HepG2 (cell line): ENCODE measurements around the gene EIF4E. TPM values are rescaled to one million over a fixed set of nuclear protein-coding genes. Genes with fewer than 3 reads are reported as not detected.

Experiments used
- ATAC-seq: fragments of 200-7000 bp; cut with Tn5 transposase; 3 replicates; pipeline ENCODE4 v1.9.1; 2020; ENCODE audit warnings: mild to moderate bottlenecking, moderate library complexity
- BruUV-seq: library from RNA; stranded (reverse); fragments of 400-500 nt; replicated peaks from 2 replicates; lab custom pipeline; 2021; lab: Mats Ljungman, UMichigan
- CTCF ChIA-PET: fragments of 300-600 bp; formaldehyde crosslinking; extraction: SDS; loops from one replicate; lab custom pipeline; 2021; ENCODE audit warnings: low total read pairs, inconsistent platforms, low intra/inter-chr PET ratio; lab: Yijun Ruan, JAX
- POLR2A ChIA-PET: fragments of 350-600 bp; sonication (Branson Sonifier 250); formaldehyde crosslinking; loops from one replicate; lab custom pipeline; 2020; ENCODE audit warnings: antibody characterized with exemption, inconsistent platforms; lab: Yijun Ruan, JAX
- DNase-seq: peaks from one replicate; pipeline ENCODE4 v3.0.0-alpha.2; 2015; ENCODE audit warnings: low spot score
- FAIRE-seq: peaks from 3 replicates; lab custom pipeline; 2011; peaks lifted over from hg19 to GRCh38; lab: Jason Lieb, UNC
- H2AFZ ChIP-seq: one replicate; pipeline ENCODE4 v1.6.1; 2011; ENCODE audit warnings: low read length, inconsistent platforms
- H3K27ac ChIP-seq: fragments of 300-600 bp; 3 replicates; pipeline ENCODE4 v1.8.0; 2011; ENCODE audit warnings: mixed run types, mild to moderate bottlenecking, mixed read lengths, low read length, inconsistent platforms; ENCODE audit not compliant: insufficient read depth; ENCODE audit errors: extremely low read length
- H3K27me3 ChIP-seq, 2 experiments: fragments of 200-600 bp in 1 of 2; 2 replicates in 1 of 2; 3 replicates in 1 of 2; pipeline versions ENCODE4 v1.6.0 to v1.8.0; 2011; ENCODE audit warnings: low read length in 2 of 2, mild to moderate bottlenecking in 2 of 2, moderate library complexity in 2 of 2, inconsistent platforms in 1 of 2; ENCODE audit not compliant: insufficient read depth in 2 of 2, control insufficient read depth in 1 of 2
- H3K36me3 ChIP-seq, 2 experiments: fragments of 200-600 bp in 1 of 2; replicated peaks in 1 of 2; 2 replicates in 1 of 2; 3 replicates in 1 of 2; pipeline versions ENCODE4 v1.5.1 to v1.8.0; 2011; ENCODE audit warnings: low read length in 2 of 2, inconsistent platforms in 1 of 2; ENCODE audit not compliant: insufficient read depth in 2 of 2, control insufficient read depth in 1 of 2
- H3K4me1 ChIP-seq: 2 replicates; pipeline ENCODE4 v1.5.1; 2012; ENCODE audit warnings: low read length, inconsistent platforms; ENCODE audit not compliant: insufficient read depth
- H3K4me2 ChIP-seq: 2 replicates; pipeline ENCODE4 v1.6.0; 2011; ENCODE audit warnings: low read depth, low read length, inconsistent platforms
- H3K4me3 ChIP-seq, 3 experiments: fragments of 200-600 bp in 1 of 3; sonication (generic), shearing (Covaris generic) in 1 of 3; replicated peaks in 1 of 3; 2 replicates each; pipeline ENCODE4 v1.5.1; 2011 to 2016; ENCODE audit warnings: low read length in 3 of 3, inconsistent platforms in 2 of 3, low read depth in 2 of 3, mild to moderate bottlenecking in 2 of 3, control low read depth in 1 of 3, mixed read lengths in 1 of 3; ENCODE audit not compliant: insufficient read depth in 1 of 3
- H3K79me2 ChIP-seq: one replicate; pipeline ENCODE4 v1.6.1; 2011; ENCODE audit warnings: low read length, inconsistent platforms; ENCODE audit not compliant: insufficient read depth
- H3K9ac ChIP-seq: 2 replicates; pipeline ENCODE4 v1.6.0; 2011; ENCODE audit warnings: mild to moderate bottlenecking, low read depth, low read length, inconsistent platforms; ENCODE audit not compliant: insufficient read depth
- H3K9me3 ChIP-seq: 2 replicates; pipeline ENCODE4 v1.5.1; 2012; ENCODE audit warnings: mild to moderate bottlenecking, low read length
- H4K20me1 ChIP-seq: 2 replicates; pipeline ENCODE4 v1.6.0; 2011; ENCODE audit warnings: inconsistent platforms, mild to moderate bottlenecking, low read length, moderate library complexity; ENCODE audit not compliant: insufficient read depth
- AGO1 ChIP-seq: fragments of 200-400 bp; formaldehyde crosslinking; IDR thresholded peaks from 2 replicates; pipeline ENCODE4 v1.6.1; 2017; ENCODE audit warnings: mild to moderate bottlenecking, low read depth, low read length, moderate library complexity; ENCODE audit not compliant: poor library complexity, severe bottlenecking
- CENPBD1 ChIP-seq: sonication (generic); formaldehyde crosslinking; IDR thresholded peaks from 2 replicates; pipeline ENCODE4 v1.8.0; 2022; ENCODE audit warnings: missing genetic modification reagents, low read depth, mild to moderate bottlenecking, borderline replicate concordance
- DNMT3B ChIP-seq: conservative IDR thresholded peaks from 2 replicates; pipeline ENCODE4 v1.6.1; 2016; ENCODE audit warnings: missing biosample characterization, control low read depth
- HNRNPUL1 ChIP-seq: fragments of 200-400 bp; formaldehyde crosslinking; IDR thresholded peaks from 2 replicates; pipeline ENCODE4 v1.6.1; 2017; ENCODE audit warnings: low read depth, mild to moderate bottlenecking, low read length, moderate library complexity
- KDM6A ChIP-seq: IDR thresholded peaks from 2 replicates; pipeline ENCODE4 v1.6.1; 2016; ENCODE audit warnings: low read depth
- NFIB ChIP-seq: sonication (generic); formaldehyde crosslinking; IDR thresholded peaks from 2 replicates; pipeline ENCODE4 v1.9.0; 2021; ENCODE audit warnings: missing genetic modification reagents, mild to moderate bottlenecking, borderline replicate concordance
- NFRKB ChIP-seq: fragments of 450-650 bp; IDR thresholded peaks from 2 replicates; pipeline ENCODE4 v1.6.1; 2017
- PHB2 ChIP-seq: fragments of 450-650 bp; IDR thresholded peaks from 2 replicates; pipeline ENCODE4 v1.6.1; 2018; ENCODE audit not compliant: partially characterized antibody
- SKI ChIP-seq: fragments of 450-650 bp; IDR thresholded peaks from one replicate; pipeline ENCODE4 v1.6.1; 2018; ENCODE audit warnings: mild to moderate bottlenecking; ENCODE audit not compliant: partially characterized antibody
- SRF ChIP-seq: IDR thresholded peaks from 2 replicates; pipeline ENCODE4 v1.6.1; 2011; ENCODE audit warnings: mild to moderate bottlenecking, low read depth, low read length, moderate library complexity
- TAF1 ChIP-seq: sonication (generic); formaldehyde crosslinking; IDR thresholded peaks from 2 replicates; pipeline ENCODE4 v1.4.0; 2020; ENCODE audit warnings: missing genetic modification reagents
- ZBTB38 ChIP-seq: sonication (generic); formaldehyde crosslinking; IDR thresholded peaks from 2 replicates; pipeline ENCODE4 v1.5.1; 2020; ENCODE audit warnings: mild to moderate bottlenecking, missing genetic modification reagents
- ZNF292 ChIP-seq: sonication (generic); formaldehyde crosslinking; IDR thresholded peaks from 2 replicates; pipeline ENCODE4 v1.8.1; 2022; ENCODE audit warnings: mild to moderate bottlenecking, low read depth, missing genetic modification reagents, borderline replicate concordance
- ZNF431 ChIP-seq: sonication (generic); formaldehyde crosslinking; IDR thresholded peaks from 2 replicates; pipeline ENCODE4 v1.9.0; 2022; ENCODE audit warnings: missing genetic modification reagents, low read depth, mild to moderate bottlenecking, borderline replicate concordance
- ZNF83 ChIP-seq: sonication (generic); formaldehyde crosslinking; IDR thresholded peaks from 2 replicates; pipeline ENCODE4 v1.4.0; 2020; ENCODE audit warnings: missing genetic modification reagents, mild to moderate bottlenecking, borderline replicate concordance
- WGBS: methylation state at CpG from one replicate; pipeline ENCODE4 v1.1.6; 2017; ENCODE audit warnings: low lambda C conversion rate; 5-methylcytosine and 5-hydroxymethylcytosine counted together
- in situ Hi-C: cut with HindIII; loops from 2 replicates; pipeline ENCODE4 v1.10.0; 2017; ENCODE audit warnings: low pct_unique_long_range_greater_than_20kb; ENCODE audit not compliant: extremely low pct_ligation_motif_present
- intact Hi-C: fragments of 100-400 bp; cut with micrococcal nuclease; formaldehyde crosslinking; loops from one replicate; pipeline ENCODE4 v1.10.0; 2022; ENCODE audit not compliant: unreplicated experiment
- polyA plus RNA-seq, 8 experiments: library from polyadenylated mRNA; depleted of rRNA in 3 of 8; stranded (reverse) in 7 of 8; unstranded in 1 of 8; fragments of >200 nt; fragmentation: Illumina TruSeq in 4 of 8; extraction: Trizol in 4 of 8; gene quantifications; 2 replicates each; pipeline versions ENCODE4 v1.2.1 to v1.2.3, GENCODE V29; 2011 to 2016; ENCODE audit warnings: low read depth in 4 of 8, missing spikeins in 1 of 8, mixed read lengths in 1 of 8; ENCODE audit not compliant: insufficient read depth in 1 of 8
- total RNA-seq, 5 experiments: library from RNA; depleted of rRNA; stranded (reverse); fragments of >200 nt; fragmentation: Illumina TruSeq; extraction: Trizol; gene quantifications; 2 replicates each; pipeline ENCODE4 v1.2.3, GENCODE V29; 2016; ENCODE audit warnings: low read depth in 1 of 5
- TF ChIP-seq, protein P1 (sequence below): fragments of 450-650 bp; IDR thresholded peaks from 2 replicates; pipeline ENCODE4 v1.6.1; 2017; ENCODE audit warnings: mild to moderate bottlenecking
- TF ChIP-seq, protein P2 (sequence below): sonication (generic); formaldehyde crosslinking; IDR thresholded peaks from 2 replicates; pipeline ENCODE4 v1.8.1; 2023; ENCODE audit warnings: missing genetic modification reagents, mild to moderate bottlenecking, borderline replicate concordance

The EIF4E gene
- total and polyA plus RNA-seq, 2 of the 13 experiments (the other 11 are each of a cell fraction or from before 2014, with no cell fraction given) = 50.8 to 194 TPM

DNA sequence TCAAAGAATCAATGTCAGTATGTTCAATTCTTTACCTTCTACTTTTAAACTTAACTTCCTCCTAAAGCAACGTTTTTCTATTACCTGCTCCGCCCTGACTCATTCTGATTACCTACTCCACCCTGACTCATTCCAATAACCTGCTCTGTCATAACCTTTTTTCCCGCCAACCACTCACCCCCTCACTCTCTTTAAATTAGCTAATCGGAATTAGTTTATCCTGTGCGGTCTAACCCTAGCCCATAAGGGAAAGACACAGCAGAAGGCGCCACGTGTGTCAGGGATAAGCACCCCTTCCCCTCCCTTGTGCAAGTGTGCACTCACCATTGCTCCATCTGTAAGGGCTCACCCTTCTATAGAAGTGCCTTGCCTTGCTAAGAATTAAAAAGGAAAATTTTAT, 64.4 kb downstream of the EIF4E start:
- FAIRE-seq (no peak), ATAC-seq (no peak), DNase-seq (no peak)
- Histone ChIP-seq H3K4me3 (no peak overlapping the region), H3K4me1 (no peaks in the 10 kb centered on the region), H3K9ac (no peak overlapping the region), H3K36me3 (no peaks in the 10 kb centered on the region), H3K9me3 (no peaks in the 10 kb centered on the region), H2AFZ (no peak overlapping the region), H3K79me2 (no peaks in the 10 kb centered on the region), H4K20me1 (no peaks in the 10 kb centered on the region), H3K27ac (no peak overlapping the region), H3K27me3 (no peaks in the 10 kb centered on the region), H3K4me2 (no peak overlapping the region)
- intact Hi-C loops (no loop called here), in situ Hi-C loops (no loop called here)
- WGBS = 56% methylated on average over 7 of the region's 7 CpGs
- ChIA-PET POLR2A (no interaction called here), CTCF (no interaction called here)
- no TSS peak for BruUV-seq
- TF ChIP-seq, protein P1, sequence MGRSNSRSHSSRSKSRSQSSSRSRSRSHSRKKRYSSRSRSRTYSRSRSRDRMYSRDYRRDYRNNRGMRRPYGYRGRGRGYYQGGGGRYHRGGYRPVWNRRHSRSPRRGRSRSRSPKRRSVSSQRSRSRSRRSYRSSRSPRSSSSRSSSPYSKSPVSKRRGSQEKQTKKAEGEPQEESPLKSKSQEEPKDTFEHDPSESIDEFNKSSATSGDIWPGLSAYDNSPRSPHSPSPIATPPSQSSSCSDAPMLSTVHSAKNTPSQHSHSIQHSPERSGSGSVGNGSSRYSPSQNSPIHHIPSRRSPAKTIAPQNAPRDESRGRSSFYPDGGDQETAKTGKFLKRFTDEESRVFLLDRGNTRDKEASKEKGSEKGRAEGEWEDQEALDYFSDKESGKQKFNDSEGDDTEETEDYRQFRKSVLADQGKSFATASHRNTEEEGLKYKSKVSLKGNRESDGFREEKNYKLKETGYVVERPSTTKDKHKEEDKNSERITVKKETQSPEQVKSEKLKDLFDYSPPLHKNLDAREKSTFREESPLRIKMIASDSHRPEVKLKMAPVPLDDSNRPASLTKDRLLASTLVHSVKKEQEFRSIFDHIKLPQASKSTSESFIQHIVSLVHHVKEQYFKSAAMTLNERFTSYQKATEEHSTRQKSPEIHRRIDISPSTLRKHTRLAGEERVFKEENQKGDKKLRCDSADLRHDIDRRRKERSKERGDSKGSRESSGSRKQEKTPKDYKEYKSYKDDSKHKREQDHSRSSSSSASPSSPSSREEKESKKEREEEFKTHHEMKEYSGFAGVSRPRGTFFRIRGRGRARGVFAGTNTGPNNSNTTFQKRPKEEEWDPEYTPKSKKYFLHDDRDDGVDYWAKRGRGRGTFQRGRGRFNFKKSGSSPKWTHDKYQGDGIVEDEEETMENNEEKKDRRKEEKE = no peak
- TF ChIP-seq ZNF292 (no peak), ZNF83 (CRISPR knock-in tag) (no peak), ZBTB38 (CRISPR knock-in tag) (no peak)

- DNase-seq = no peak
- Histone ChIP-seq H3K36me3 (no peaks in the 10 kb centered on the region), H3K27me3 (no peaks in the 10 kb centered on the region), H3K4me3 (no peak overlapping the region), H3K9me3 (no peaks in the 10 kb centered on the region), H3K4me2 (no peak overlapping the region), H3K27ac (no peak overlapping the region), H2AFZ (no peak overlapping the region), H3K79me2 (no peaks in the 10 kb centered on the region), H4K20me1 (no peaks in the 10 kb centered on the region), H3K4me1 (no peaks in the 10 kb centered on the region), H3K9ac (no peak overlapping the region)
- intact Hi-C loops = no loop called here
- no peak for ATAC-seq
- no TSS peak for BruUV-seq
- in situ Hi-C loops = no loop called here
- ChIA-PET POLR2A (no interaction called here), CTCF (no interaction called here)
- FAIRE-seq = no peak
- 46% methylated on average over 3 of the region's 3 CpGs for WGBS
- TF ChIP-seq SKI = no peak
- TF ChIP-seq ZNF431 (CRISPR knock-in tag) = no peak
- TF ChIP-seq NFRKB = no peak
- TF ChIP-seq PHB2 = no peak
- TF ChIP-seq, protein P2, sequence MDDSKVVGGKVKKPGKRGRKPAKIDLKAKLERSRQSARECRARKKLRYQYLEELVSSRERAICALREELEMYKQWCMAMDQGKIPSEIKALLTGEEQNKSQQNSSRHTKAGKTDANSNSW = no peak
- TF ChIP-seq TAF1 (CRISPR knock-in tag) = no peak
- no peak for TF ChIP-seq HNRNPUL1
- no peak for TF ChIP-seq KDM6A (CRISPR knock-in tag)
- TF ChIP-seq SRF = no peak
- no peak for TF ChIP-seq NFIB
- no peak for TF ChIP-seq CENPBD1
- no peak for TF ChIP-seq ZNF292
- TF ChIP-seq DNMT3B (CRISPR knock-in tag) = no peak
- no peak for TF ChIP-seq AGO1
Observed at GRCh38 chr4:98862371-98862770, 66.6 kb downstream of the EIF4E start.
